ENCODE results near the gene FOXA2. TPM values are rescaled to one million over a fixed set of nuclear protein-coding genes. Genes with fewer than 3 reads are reported as not detected.
A peak's percentile ranks its signal among the peaks of the same experiment; 100 is the strongest.

The FOXA2 gene
- total RNA-seq, 1 experiment from 2014 or later, result 43.6 TPM

DNA sequence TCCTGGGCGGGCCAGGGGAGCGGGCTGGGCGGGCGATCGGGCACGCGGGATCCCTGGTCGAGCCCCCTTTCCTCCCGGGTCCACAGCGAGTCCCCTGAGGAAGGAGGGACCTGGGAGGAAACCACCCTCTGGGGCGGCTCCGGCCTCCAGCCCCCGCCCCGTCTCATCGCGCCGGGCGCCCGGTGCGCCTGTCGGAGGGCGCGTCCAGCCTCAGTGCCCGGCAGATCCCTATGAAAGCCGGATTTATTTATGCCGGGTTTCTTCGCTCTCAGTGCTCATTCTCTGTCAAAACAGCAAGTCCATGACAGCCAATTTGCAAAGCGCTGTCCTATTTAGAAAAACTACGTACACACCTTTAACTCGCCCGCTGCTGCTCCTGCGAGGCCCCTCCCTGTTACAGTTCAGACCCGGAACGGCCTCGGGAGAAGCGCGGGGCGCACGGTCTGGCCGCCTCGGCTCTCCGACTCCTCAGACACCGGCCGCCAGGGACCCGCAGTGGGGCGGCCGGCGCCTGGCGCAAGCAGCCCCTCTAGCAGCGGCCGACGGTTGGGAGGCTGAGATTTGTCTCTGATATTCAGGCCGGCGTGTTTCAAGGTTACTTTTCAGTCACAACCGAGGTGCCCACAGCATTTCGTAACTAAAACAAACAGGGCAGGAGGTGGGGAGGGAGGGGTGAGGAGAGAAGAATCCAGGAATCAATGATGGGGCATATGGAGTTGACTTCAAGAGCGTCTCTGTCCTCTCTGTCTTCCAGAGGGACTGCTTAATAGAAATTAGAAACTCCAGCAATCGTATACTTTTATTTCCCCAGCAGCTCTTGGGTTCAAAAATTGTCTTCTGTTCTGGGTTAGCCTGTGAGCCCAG lies 782 bp upstream of the FOXA2 start:
- Histone ChIP-seq H3K4me3 (ENCODE audit: low read depth, low read length) (peak overlapping the region; percentile 79), H3K27me3 (replicated peaks; ENCODE audit: control insufficient read depth, insufficient read depth, low read length) (no peaks in the 10 kb centered on the region), H3K9me3 (no peaks in the 10 kb centered on the region), H3K36me3 (ENCODE audit: control insufficient read depth, insufficient read depth, low read length) (peaks cover 2% of the 10 kb centered on the region), H3K4me1 (peaks cover 15% of the 10 kb centered on the region)
- Mint-ChIP-seq H3K9me3 (ENCODE audit: unreplicated experiment) (no peaks in the 10 kb centered on the region), H3K27ac (ENCODE audit: unreplicated experiment) (peak overlapping the region; percentile 82), H3K27me3 (ENCODE audit: insufficient read depth, unreplicated experiment) (peaks cover 6% of the 10 kb centered on the region), H3K4me1 (ENCODE audit: low read depth, unreplicated experiment) (peaks cover 12% of the 10 kb centered on the region), H3K4me3 (ENCODE audit: unreplicated experiment) (peak overlapping the region; percentile 87), H3K36me3 (ENCODE audit: insufficient read depth, unreplicated experiment) (peaks cover 46% of the 10 kb centered on the region)
- peak; percentile 72 to 74 for DNase-seq
- TSS peak; percentile 86 for BruUV-seq (replicated peaks)
- ChIA-PET CTCF (interaction anchor here (0.7 to 2.9 kb wide), 9 partner anchors 10 to 246 kb away, joined by 3 to 19 read pairs (median 5); no protein-coding TSS in a partner anchor), POLR2A (interaction anchor here (0.6 to 2.9 kb wide), 17 partner anchors 10 to 235 kb away, joined by 3 to 38 read pairs (median 4); no protein-coding TSS in a partner anchor)
- intact Hi-C loops (cut with micrococcal nuclease; ENCODE audit: unreplicated experiment), result loop anchor here (1.0 to 10.0 kb wide), 10 partner anchors 48 to 770 kb away; partner anchors contain the start of gene NXT1
- TF ChIP-seq, protein P1, sequence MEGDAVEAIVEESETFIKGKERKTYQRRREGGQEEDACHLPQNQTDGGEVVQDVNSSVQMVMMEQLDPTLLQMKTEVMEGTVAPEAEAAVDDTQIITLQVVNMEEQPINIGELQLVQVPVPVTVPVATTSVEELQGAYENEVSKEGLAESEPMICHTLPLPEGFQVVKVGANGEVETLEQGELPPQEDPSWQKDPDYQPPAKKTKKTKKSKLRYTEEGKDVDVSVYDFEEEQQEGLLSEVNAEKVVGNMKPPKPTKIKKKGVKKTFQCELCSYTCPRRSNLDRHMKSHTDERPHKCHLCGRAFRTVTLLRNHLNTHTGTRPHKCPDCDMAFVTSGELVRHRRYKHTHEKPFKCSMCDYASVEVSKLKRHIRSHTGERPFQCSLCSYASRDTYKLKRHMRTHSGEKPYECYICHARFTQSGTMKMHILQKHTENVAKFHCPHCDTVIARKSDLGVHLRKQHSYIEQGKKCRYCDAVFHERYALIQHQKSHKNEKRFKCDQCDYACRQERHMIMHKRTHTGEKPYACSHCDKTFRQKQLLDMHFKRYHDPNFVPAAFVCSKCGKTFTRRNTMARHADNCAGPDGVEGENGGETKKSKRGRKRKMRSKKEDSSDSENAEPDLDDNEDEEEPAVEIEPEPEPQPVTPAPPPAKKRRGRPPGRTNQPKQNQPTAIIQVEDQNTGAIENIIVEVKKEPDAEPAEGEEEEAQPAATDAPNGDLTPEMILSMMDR (IDR thresholded peaks at IDR 0.05; ENCODE audit: insufficient read depth in 1 of 2, low read depth in 1 of 2, low read length in 1 of 2, severe bottlenecking in 1 of 2, unreplicated experiment in 1 of 2), result peak in 1 of 2 experiments; percentile 18

DNA sequence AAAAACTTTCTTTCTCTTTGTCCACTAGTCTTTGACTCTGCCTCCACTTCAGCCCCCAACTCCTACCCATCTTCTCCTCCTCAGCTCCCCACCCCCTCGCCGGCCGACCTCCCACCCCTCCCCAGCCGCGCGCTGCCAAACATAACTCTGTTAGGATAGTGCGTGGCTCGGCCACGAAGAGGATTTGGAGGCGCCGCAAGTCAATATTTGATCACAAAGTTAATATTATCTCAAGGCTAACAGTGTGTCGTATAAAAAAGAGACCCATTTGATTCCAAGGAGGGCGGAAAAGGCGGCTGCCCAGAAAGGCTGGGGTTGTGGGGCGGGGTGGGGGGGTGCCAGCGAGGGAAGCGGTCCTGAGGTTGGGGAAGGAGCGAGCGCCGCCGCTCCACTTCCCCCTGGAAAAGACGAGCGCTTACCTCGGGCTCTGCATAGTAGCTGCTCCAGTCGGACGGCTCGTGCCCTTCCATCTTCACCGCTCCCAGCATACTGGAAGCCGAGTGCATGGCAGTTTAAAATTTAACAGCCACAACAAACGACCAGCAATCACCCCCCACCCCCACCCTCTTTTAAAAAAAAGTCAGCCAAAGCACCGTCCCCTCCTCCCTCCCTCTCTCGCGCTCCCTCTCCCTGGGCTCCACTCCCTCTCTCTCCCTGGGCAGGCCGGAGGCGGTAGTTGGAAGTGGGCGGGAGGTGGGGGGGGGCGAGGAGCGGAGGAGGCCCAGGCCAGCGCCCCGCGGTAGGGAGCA lies 425 bp downstream of the FOXA2 start:
- intact Hi-C loops (cut with micrococcal nuclease; ENCODE audit: unreplicated experiment), result loop anchor here (1.0 to 10.0 kb wide), 9 partner anchors 47 to 771 kb away; partner anchors contain the start of gene NXT1
- H3K9me3 Mint-ChIP-seq (ENCODE audit: unreplicated experiment), result no peaks in the 10 kb centered on the region
- no TSS peak for BruUV-seq (replicated peaks)
- CTCF ChIA-PET, result interaction anchor here (0.7 to 2.9 kb wide), 12 partner anchors 9 to 244 kb away, joined by 3 to 19 read pairs (median 4); no protein-coding TSS in a partner anchor
- Histone ChIP-seq H3K27me3 (replicated peaks; ENCODE audit: control insufficient read depth, insufficient read depth, low read length) (no peaks in the 10 kb centered on the region), H3K9me3 (no peaks in the 10 kb centered on the region), H3K4me3 (ENCODE audit: low read depth, low read length) (peak overlapping the region; percentile 79), H3K36me3 (ENCODE audit: control insufficient read depth, insufficient read depth, low read length) (peaks cover 2% of the 10 kb centered on the region), H3K4me1 (peaks cover 18% of the 10 kb centered on the region)
- peak; percentile 92 to 96 for DNase-seq
- POLR2A ChIA-PET, result interaction anchor here (0.6 to 2.9 kb wide), 14 partner anchors 9 to 181 kb away, joined by 3 to 38 read pairs (median 4); no protein-coding TSS in a partner anchor
- peaks cover 57% of the 10 kb centered on the region for H3K36me3 Mint-ChIP-seq (ENCODE audit: insufficient read depth, unreplicated experiment)
- peak overlapping the region; percentile 87 for H3K4me3 Mint-ChIP-seq (ENCODE audit: unreplicated experiment)
- H3K4me1 Mint-ChIP-seq (ENCODE audit: low read depth, unreplicated experiment), result peaks cover 16% of the 10 kb centered on the region
- peaks cover under 1% of the 10 kb centered on the region for H3K27me3 Mint-ChIP-seq (ENCODE audit: insufficient read depth, unreplicated experiment)
- peak overlapping the region; percentile 77 for H3K27ac Mint-ChIP-seq (ENCODE audit: unreplicated experiment)
- TF ChIP-seq, protein P1 (IDR thresholded peaks at IDR 0.05; ENCODE audit: insufficient read depth in 1 of 2, low read depth in 1 of 2, low read length in 1 of 2, severe bottlenecking in 1 of 2, unreplicated experiment in 1 of 2), result no peak

Data from Caco-2 (cell line).